ENCODE measurements around the gene TMEM258. TPM values are rescaled to one million over a fixed set of nuclear protein-coding genes. Genes with fewer than 3 reads are reported as not detected.

TMEM258 gene
- total and polyA plus RNA-seq, 9 of the 15 experiments (the other 6 are each of a cell fraction or from before 2014, with no cell fraction given), result 97.2 to 856 (median 231) TPM

- CTCF ChIA-PET (ENCODE audit: low intra/inter-chr PET ratio), result no interaction called here
- Histone ChIP-seq H3K4me1 (replicated peaks in 1 of 2; ENCODE audit: control insufficient read depth in 2 of 2, insufficient read depth in 2 of 2, low read length in 2 of 2) (peaks cover 36 to 48% of the 10 kb centered on the region in 2 experiments), H3K4me2 (ENCODE audit: insufficient read depth, low read length) (no peak overlapping the region), H3K4me3 (no peak overlapping the region), H3K79me2 (ENCODE audit: control insufficient read depth, insufficient read depth, low read length) (peaks cover 92% of the 10 kb centered on the region), H3K27ac (ENCODE audit: extremely low read depth, low read depth, low read length) (no peak overlapping the region), H3K27me3 (ENCODE audit: control insufficient read depth in 2 of 2, insufficient read depth in 2 of 2, low read length in 2 of 2) (no peaks in the 10 kb centered on the region), H3K9me1 (ENCODE audit: control insufficient read depth, insufficient read depth, low read length) (peaks cover 3% of the 10 kb centered on the region), H3K36me3 (ENCODE audit: control insufficient read depth, insufficient read depth, low read length) (peaks cover 70% of the 10 kb centered on the region), H4K20me1 (replicated peaks; ENCODE audit: control insufficient read depth, insufficient read depth, low read length) (no peaks in the 10 kb centered on the region; the same call in 1 of the 2 replicates), H2AFZ (ENCODE audit: low read depth, low read length) (no peak overlapping the region), H3K9ac (ENCODE audit: insufficient read depth in 1 of 2, low read depth in 2 of 2, low read length in 2 of 2) (peak overlapping the region in 1 of 2 experiments; percentile 65; a peak in 2 of 4 replicates), H3K9me3 (replicated peaks; ENCODE audit: control insufficient read depth, insufficient read depth, low read depth, low read length) (no peaks in the 10 kb centered on the region)
- BruUV-seq (replicated peaks), result no TSS peak
- intact Hi-C loops (cut with micrococcal nuclease) (loop anchor here (2.0 kb wide), 5 partner anchors 75 to 313 kb away; partner anchors contain the start of gene FADS3), in situ Hi-C loops (cut with MboI) (loop anchor here (5.0 kb wide), 1 partner anchor 156 kb away; the partner anchor contains the start of gene BEST1)
- FAIRE-seq (no peak), ATAC-seq (no peak), DNase-seq (ENCODE audit: extremely low read depth in 1 of 4, low spot score in 3 of 4) (no peak)
- TF ChIP-seq FOXA3 (CRISPR knock-in tag; conservative IDR thresholded peaks at IDR 0.05 in 1 of 2, IDR thresholded peaks at IDR 0.05 in 1 of 2) (no peak), ZBTB33 (CRISPR knock-in tag; IDR thresholded peaks at IDR 0.05) (peak; percentile 51; the same call in 1 of the 2 replicates), RBFOX2 (IDR thresholded peaks at IDR 0.05; ENCODE audit: low read depth, low read length) (peak; percentile 37; the same call in 1 of the 2 replicates)
- POLR2A ChIA-PET, result interaction anchor here (0.6 to 3.4 kb wide), 10 partner anchors 11 to 312 kb away, joined by 3 to 25 read pairs (median 4); no protein-coding TSS in a partner anchor
- 93% methylated on average over 16 of the region's 18 CpGs for WGBS (ENCODE audit: insufficient coverage, low coverage, missing lambda C conversion rate)
Observed at GRCh38 chr11:61795876-61796526, 3.6 kb upstream of the TMEM258 start.

All from K562 (cell line).